OCI-LY1 (cell line): Measurements from ENCODE around the gene GRIA4.

ENCODE experiments used
- H2AFZ ChIP-seq: fragments of 200-600 bp; sonication (generic), shearing (Covaris generic); 2 replicates; pipeline ENCODE4 v1.6.0; 2014; ENCODE audit warnings: antibody characterized with exemption, mild to moderate bottlenecking, low read length
- H3F3A ChIP-seq: fragments of 200-600 bp; sonication (generic), shearing (Covaris generic); 2 replicates; pipeline ENCODE4 v1.6.0; 2014; ENCODE audit warnings: mild to moderate bottlenecking, antibody characterized with exemption, low read length, moderate library complexity; ENCODE audit not compliant: insufficient read depth
- H3K27ac ChIP-seq: fragments of 200-600 bp; sonication (generic); 2 replicates; pipeline ENCODE4 v1.5.1; 2014; ENCODE audit warnings: low read length, mixed run types, mild to moderate bottlenecking, low read depth; ENCODE audit not compliant: poor library complexity, severe bottlenecking
- H3K27me3 ChIP-seq: fragments of 200-600 bp; sonication (generic); 2 replicates; pipeline ENCODE4 v1.6.0; 2014; ENCODE audit warnings: antibody characterized with exemption, mild to moderate bottlenecking, low read length, moderate library complexity; ENCODE audit not compliant: insufficient read depth
- H3K36me3 ChIP-seq: fragments of 200-600 bp; sonication (generic); 2 replicates; pipeline ENCODE4 v1.6.1; 2014; ENCODE audit warnings: mild to moderate bottlenecking, antibody characterized with exemption, low read length, moderate library complexity, mixed read lengths; ENCODE audit not compliant: insufficient read depth
- H3K4me1 ChIP-seq: fragments of 200-600 bp; sonication (generic); 2 replicates; pipeline ENCODE4 v1.5.1; 2014; ENCODE audit warnings: mild to moderate bottlenecking, low read length, moderate library complexity; ENCODE audit not compliant: insufficient read depth, severe bottlenecking
- H3K4me2 ChIP-seq: fragments of 200-600 bp; sonication (generic), shearing (Covaris generic); 2 replicates; pipeline ENCODE4 v1.6.1; 2014; ENCODE audit warnings: low read length
- H3K4me3 ChIP-seq: fragments of 200-600 bp; sonication (generic); 2 replicates; pipeline ENCODE4 v1.5.1; 2014; ENCODE audit warnings: low read length, low read depth, mild to moderate bottlenecking, mixed read lengths; ENCODE audit not compliant: poor library complexity, severe bottlenecking
- H3K79me2 ChIP-seq: fragments of 200-600 bp; shearing (Covaris generic); 2 replicates; pipeline ENCODE4 v1.6.1; 2016; ENCODE audit warnings: mixed run types, low read length, mixed read lengths; ENCODE audit not compliant: insufficient read depth
- H3K9ac ChIP-seq: fragments of 200-600 bp; sonication (generic), shearing (Covaris generic); 2 replicates; pipeline ENCODE4 v1.6.1; 2014; ENCODE audit warnings: mild to moderate bottlenecking, low read length, mixed read lengths
- H3K9me2 ChIP-seq: fragments of 200-600 bp; sonication (generic), shearing (Covaris generic); 2 replicates; pipeline ENCODE4 v1.6.1; 2014; ENCODE audit warnings: low read depth, mild to moderate bottlenecking, low read length, mixed read lengths
- H3K9me3 ChIP-seq: fragments of 200-600 bp; shearing (Covaris generic); 2 replicates; pipeline ENCODE4 v1.6.1; 2014; ENCODE audit warnings: low read length, mixed read lengths
- H4K20me1 ChIP-seq: fragments of 200-600 bp; sonication (generic), shearing (Covaris generic); 2 replicates; pipeline ENCODE4 v1.6.0; 2016; ENCODE audit warnings: mild to moderate bottlenecking, low read length; ENCODE audit not compliant: insufficient read depth
- EZH2 ChIP-seq: fragments of 200-600 bp; sonication (generic), shearing (Covaris generic); IDR thresholded peaks from 2 replicates; pipeline ENCODE4 v1.8.0; 2017; ENCODE audit warnings: borderline replicate concordance, mixed run types, mild to moderate bottlenecking, antibody characterized with exemption, low read length, moderate library complexity, mixed read lengths
- TF ChIP-seq, protein P1 (sequence below): fragments of 200-600 bp; sonication (generic), shearing (Covaris generic); IDR thresholded peaks from 2 replicates; pipeline ENCODE4 v1.5.1; 2017; ENCODE audit warnings: mild to moderate bottlenecking, antibody characterized with exemption, low read length, moderate library complexity, mixed read lengths

The GRIA4 gene

GRCh38 chr11:105673089-105673488 is 63.2 kb downstream of the GRIA4 start:
- H3K9ac ChIP-seq = no peak overlapping the region
- H2AFZ ChIP-seq = no peak overlapping the region
- no peaks in the 10 kb centered on the region for H3K9me3 ChIP-seq
- H3K4me2 ChIP-seq = no peak overlapping the region
- H3K79me2 ChIP-seq = no peaks in the 10 kb centered on the region
- H3K27ac ChIP-seq = no peak overlapping the region
- no peak overlapping the region for H3K4me3 ChIP-seq
- H3K27me3 ChIP-seq = no peaks in the 10 kb centered on the region
- no peaks in the 10 kb centered on the region for H3F3A ChIP-seq
- H4K20me1 ChIP-seq = no peaks in the 10 kb centered on the region
- TF ChIP-seq, protein P1, sequence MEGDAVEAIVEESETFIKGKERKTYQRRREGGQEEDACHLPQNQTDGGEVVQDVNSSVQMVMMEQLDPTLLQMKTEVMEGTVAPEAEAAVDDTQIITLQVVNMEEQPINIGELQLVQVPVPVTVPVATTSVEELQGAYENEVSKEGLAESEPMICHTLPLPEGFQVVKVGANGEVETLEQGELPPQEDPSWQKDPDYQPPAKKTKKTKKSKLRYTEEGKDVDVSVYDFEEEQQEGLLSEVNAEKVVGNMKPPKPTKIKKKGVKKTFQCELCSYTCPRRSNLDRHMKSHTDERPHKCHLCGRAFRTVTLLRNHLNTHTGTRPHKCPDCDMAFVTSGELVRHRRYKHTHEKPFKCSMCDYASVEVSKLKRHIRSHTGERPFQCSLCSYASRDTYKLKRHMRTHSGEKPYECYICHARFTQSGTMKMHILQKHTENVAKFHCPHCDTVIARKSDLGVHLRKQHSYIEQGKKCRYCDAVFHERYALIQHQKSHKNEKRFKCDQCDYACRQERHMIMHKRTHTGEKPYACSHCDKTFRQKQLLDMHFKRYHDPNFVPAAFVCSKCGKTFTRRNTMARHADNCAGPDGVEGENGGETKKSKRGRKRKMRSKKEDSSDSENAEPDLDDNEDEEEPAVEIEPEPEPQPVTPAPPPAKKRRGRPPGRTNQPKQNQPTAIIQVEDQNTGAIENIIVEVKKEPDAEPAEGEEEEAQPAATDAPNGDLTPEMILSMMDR = no peak
- TF ChIP-seq EZH2 = no peak
- no peaks in the 10 kb centered on the region for H3K36me3 ChIP-seq
- H3K9me2 ChIP-seq = no peaks in the 10 kb centered on the region
- H3K4me1 ChIP-seq = no peaks in the 10 kb centered on the region

DNA sequence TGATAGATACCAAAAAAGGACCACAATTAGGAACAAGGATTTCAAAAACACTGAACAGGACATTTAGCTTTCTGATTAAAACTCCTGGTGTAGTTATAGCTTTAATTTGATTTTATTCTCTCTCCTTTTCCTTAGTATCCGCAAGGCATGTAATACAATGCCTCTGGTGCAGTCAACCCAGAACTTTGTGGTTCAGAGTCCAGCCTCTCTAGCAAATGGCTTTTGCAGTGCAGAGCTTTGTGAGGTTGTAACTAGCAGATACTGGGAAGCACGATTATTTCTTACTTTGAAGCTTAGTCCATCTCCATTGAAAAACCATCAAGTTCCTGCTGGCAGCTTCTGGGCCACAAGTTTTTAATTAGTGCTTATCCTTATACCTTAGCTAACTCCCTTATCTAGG is 79.8 kb downstream of the GRIA4 start:
- Histone ChIP-seq H3K4me1 (no peaks in the 10 kb centered on the region), H3K4me3 (no peak overlapping the region), H3F3A (no peaks in the 10 kb centered on the region), H3K9me2 (no peaks in the 10 kb centered on the region), H2AFZ (no peak overlapping the region), H3K9ac (no peak overlapping the region), H3K36me3 (no peaks in the 10 kb centered on the region), H3K27me3 (no peaks in the 10 kb centered on the region), H3K79me2 (no peaks in the 10 kb centered on the region), H3K4me2 (no peak overlapping the region), H3K27ac (no peak overlapping the region), H4K20me1 (no peaks in the 10 kb centered on the region), H3K9me3 (no peaks in the 10 kb centered on the region)
- no peak for TF ChIP-seq EZH2
- TF ChIP-seq, protein P1 = no peak

DNA sequence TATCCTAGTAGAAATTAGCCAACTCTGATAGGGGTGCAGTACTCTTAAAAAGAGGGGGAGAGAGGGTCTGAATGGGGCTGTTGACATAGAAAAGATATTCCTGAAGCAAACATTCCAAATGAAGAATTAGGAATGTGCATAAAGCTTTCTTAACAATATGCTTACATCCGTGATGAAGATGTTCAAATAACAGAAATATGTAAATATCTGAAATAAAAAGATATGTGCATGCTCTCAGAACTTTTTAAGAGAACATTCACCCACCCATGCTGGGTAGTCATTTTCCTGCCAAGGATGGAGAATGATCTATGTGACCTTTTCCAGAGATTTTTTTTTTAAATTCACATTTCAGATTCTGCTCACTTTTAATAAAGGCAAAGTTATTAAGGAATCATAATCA is 80.6 kb downstream of the GRIA4 start:
- Histone ChIP-seq H3K36me3 (no peaks in the 10 kb centered on the region), H3K27me3 (no peaks in the 10 kb centered on the region), H4K20me1 (no peaks in the 10 kb centered on the region), H3K79me2 (no peaks in the 10 kb centered on the region), H3F3A (no peaks in the 10 kb centered on the region), H3K27ac (no peak overlapping the region), H3K4me3 (no peak overlapping the region), H2AFZ (no peak overlapping the region), H3K9ac (no peak overlapping the region), H3K9me2 (no peaks in the 10 kb centered on the region), H3K9me3 (no peaks in the 10 kb centered on the region), H3K4me2 (no peak overlapping the region), H3K4me1 (no peaks in the 10 kb centered on the region)
- no peak for TF ChIP-seq EZH2
- TF ChIP-seq, protein P1 = no peak
